Lower leg skin (tissue), 3 donors: ENCODE measurements around the gene AK8.

Experiments
- POLR2A ChIP-seq, 2 donors: fragments of 450-650 bp; IDR thresholded peaks; one replicate each; pipeline ENCODE4 v1.6.1; 2016 to 2017; ENCODE audit warnings: antibody characterized with exemption in 2 of 2, mild to moderate bottlenecking in 1 of 2, moderate library complexity in 1 of 2
- TF ChIP-seq, protein P1 (sequence below), 3 donors: fragments of 450-650 bp; IDR thresholded peaks; one replicate each; pipeline ENCODE4 v1.5.1; 2016; ENCODE audit warnings: antibody characterized with exemption in 3 of 3, mild to moderate bottlenecking in 3 of 3, moderate library complexity in 2 of 3

DNA sequence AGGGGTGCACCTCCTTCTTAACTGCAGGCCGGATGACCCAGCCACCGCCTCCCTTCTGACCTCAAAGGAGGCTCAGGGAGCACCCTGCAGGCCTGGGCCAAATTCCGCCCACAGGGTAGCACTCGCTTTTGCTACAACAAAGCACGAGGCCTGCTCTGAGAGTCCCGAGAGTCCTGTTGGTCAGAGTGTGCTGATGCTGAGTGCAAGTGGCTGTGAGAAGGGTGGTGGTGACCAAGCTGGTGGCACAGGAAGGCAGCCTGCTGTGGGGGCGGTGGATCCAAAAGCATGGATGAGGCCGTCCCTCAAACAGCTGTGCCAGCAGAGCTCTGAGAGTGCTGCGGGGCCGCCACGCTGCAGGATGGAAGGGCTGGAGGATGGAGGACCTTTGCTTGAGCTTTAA lies 101.8 kb downstream of the AK8 start:
- TF ChIP-seq, protein P1, sequence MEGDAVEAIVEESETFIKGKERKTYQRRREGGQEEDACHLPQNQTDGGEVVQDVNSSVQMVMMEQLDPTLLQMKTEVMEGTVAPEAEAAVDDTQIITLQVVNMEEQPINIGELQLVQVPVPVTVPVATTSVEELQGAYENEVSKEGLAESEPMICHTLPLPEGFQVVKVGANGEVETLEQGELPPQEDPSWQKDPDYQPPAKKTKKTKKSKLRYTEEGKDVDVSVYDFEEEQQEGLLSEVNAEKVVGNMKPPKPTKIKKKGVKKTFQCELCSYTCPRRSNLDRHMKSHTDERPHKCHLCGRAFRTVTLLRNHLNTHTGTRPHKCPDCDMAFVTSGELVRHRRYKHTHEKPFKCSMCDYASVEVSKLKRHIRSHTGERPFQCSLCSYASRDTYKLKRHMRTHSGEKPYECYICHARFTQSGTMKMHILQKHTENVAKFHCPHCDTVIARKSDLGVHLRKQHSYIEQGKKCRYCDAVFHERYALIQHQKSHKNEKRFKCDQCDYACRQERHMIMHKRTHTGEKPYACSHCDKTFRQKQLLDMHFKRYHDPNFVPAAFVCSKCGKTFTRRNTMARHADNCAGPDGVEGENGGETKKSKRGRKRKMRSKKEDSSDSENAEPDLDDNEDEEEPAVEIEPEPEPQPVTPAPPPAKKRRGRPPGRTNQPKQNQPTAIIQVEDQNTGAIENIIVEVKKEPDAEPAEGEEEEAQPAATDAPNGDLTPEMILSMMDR (IDR thresholded peaks at IDR 0.05), result no peak
- no peak for TF ChIP-seq POLR2A (IDR thresholded peaks at IDR 0.05)
